NCI-H146 treated with DMSO at 0.1 percent for 48 hours (cell line): Measurements from ENCODE around the gene TAS1R2.
"Not testable (repeated sequence)": the region's sequence is repeated elsewhere in the genome, so short reads cannot be mapped to it uniquely, and the experiment has no call there.

Experiments used
- DNase-seq: peaks from one replicate; lab custom pipeline; 2025; ENCODE audit not compliant: unreplicated experiment; lab: John Stamatoyannopoulos, UW

The TAS1R2 gene

GRCh38 chr1:18859560-18859959 lies at the start of gene TAS1R2:
Gene TAS1R2 (minus strand): TSS chr1:18859660. CDS start chr1:18859660, 0 bp downstream.
- DNase-seq: no peak

DNA sequence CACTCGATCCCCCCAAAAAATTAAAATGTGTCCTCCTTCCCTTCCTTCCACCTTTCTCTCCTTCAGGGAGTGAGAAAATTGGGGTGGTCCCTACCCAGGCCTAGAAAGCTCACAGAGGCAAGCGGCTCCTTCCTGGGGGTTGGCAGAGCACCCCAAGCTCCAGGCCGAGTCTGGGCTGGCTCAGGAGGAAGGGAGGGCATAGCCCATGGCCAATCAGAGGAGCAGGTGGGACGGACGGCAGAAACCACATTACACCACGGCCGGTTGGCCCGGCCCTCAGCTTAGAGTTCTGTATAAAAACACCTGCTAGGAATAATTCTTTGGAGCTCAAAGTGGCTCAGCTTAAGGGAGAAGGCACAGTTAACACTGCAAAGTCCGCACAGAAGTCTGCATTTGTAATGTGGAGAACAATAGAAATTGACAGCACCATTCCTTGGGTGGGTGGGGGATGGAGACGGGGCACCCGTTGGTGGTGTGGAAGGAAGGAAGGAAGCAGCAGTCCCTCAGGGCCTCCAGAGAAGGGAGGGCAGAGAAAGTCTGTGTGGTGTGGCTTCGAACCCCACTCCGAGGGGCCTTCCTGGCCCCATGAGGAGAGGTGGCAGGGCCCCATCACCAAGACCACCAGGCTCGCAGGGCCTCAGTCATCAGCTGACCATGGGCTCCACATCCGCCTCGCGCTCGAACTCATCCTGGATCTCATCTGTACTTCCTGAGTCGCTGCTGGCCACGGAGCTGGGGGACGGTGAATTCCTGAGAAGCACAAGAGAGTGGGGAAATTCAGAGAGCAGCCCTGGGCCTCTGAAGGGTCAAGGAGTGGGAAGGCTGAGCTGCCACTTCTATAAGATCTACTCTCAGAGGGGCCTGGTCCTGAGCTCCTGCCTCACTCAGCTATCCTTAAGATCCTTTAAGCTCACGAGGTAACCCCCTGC lies 48.7 kb upstream of the TAS1R2 start:
- no peak for DNase-seq

GRCh38 chr1:18907021-18907916 lies 47.8 kb upstream of the TAS1R2 start:
- DNase-seq: no peak

- no peak for DNase-seq
These were observed 43.9 kb upstream of the TAS1R2 start for GRCh38 chr1:18903291-18903756.

GRCh38 chr1:18902523-18903290 lies 43.2 kb upstream of the TAS1R2 start, which contains the start of gene ALDH4A1:
Gene ALDH4A1 (minus strand): TSS chr1:18902555. CDS start chr1:18902523, 32 bp downstream.
- DNase-seq: peak; percentile 70

DNA sequence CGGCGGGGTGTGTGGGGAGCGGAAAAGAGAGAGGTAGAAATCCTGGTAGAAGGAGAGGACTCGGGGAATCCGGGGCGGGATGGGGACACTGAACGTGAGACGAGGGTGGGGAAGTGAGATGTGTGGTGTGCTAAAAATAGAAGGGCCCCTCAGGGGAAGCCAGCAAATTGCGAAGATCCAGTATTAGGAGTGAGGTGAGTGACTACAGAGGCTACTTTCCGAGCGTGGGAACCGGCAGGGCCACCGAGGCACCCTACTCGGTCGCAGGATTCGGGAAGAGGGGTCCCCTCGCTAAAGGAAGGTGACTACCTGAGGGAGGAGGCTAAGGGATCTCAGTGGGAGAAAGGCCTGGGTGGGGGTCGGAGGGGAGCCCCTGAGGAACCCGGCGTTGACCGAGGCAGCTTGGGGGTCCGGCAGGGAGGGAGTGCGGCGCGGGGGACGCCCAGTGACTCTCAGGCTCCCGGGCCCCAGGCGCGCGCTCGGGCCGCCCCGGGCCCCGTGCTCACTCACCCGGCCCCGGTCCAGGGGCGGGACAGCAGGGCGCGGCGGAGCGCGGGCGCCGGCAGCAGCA lies 42.6 kb upstream of the TAS1R2 start:
- no peak for DNase-seq

- DNase-seq: no peak
These were observed 41.9 kb upstream of the TAS1R2 start for GRCh38 chr1:18901147-18901951.

DNA sequence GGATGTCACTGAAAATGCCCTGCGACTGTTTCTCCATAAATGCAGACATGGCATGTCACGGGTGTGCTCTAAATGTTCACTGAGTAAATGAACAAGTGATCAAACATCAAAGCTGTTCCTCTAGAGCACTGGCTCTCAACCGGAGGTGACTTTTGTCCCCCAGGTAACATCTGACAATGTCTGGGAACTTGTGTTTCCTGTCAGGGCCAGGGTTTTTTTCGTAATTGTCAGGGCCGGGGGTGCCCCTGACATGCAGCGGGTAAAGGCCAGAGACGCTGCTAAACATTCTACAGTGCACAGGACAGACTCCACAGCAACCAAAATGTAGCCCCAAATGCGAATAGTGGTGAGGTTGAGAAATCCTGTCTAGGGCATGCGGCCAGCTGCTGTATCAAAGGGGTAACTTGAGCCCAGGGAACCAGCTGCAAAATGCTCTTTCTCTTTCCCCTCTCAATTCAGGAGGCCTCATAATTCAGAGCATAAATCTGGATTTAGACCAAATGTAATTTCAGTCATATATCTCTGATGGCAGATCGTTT lies 40.9 kb upstream of the TAS1R2 start:
- DNase-seq: no peak

GRCh38 chr1:18899363-18900049 lies 40.0 kb upstream of the TAS1R2 start:
- DNase-seq: no peak

- no peak for DNase-seq
These were observed 39.1 kb upstream of the TAS1R2 start for GRCh38 chr1:18898567-18898966.

- no peak for DNase-seq
These were observed 35.9 kb upstream of the TAS1R2 start for GRCh38 chr1:18895317-18895716.

DNA sequence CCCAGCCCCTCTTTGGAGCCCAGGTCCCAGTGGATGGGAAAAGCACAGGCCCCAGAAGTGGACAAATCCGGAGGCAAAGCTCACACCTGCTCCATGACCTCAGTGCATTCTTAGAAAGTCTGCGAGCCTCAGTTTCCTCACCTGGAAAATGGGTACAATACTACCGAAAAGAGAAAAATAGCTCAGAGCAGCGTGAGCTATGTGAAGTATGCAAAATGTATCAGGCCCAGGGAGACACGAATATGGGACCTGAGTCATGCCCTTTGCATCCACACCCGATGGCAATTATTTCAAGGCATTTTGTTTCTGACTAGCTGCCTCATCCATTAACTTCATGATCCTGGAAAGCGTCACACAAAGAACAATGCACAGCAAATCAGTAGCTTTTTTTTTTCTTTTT lies 33.7 kb upstream of the TAS1R2 start:
- DNase-seq: no peak

GRCh38 chr1:18891858-18892257 lies 32.4 kb upstream of the TAS1R2 start:
- not testable (repeated sequence) for DNase-seq

- DNase-seq: no peak
These were observed 31.9 kb upstream of the TAS1R2 start for GRCh38 chr1:18891426-18891780.

DNA sequence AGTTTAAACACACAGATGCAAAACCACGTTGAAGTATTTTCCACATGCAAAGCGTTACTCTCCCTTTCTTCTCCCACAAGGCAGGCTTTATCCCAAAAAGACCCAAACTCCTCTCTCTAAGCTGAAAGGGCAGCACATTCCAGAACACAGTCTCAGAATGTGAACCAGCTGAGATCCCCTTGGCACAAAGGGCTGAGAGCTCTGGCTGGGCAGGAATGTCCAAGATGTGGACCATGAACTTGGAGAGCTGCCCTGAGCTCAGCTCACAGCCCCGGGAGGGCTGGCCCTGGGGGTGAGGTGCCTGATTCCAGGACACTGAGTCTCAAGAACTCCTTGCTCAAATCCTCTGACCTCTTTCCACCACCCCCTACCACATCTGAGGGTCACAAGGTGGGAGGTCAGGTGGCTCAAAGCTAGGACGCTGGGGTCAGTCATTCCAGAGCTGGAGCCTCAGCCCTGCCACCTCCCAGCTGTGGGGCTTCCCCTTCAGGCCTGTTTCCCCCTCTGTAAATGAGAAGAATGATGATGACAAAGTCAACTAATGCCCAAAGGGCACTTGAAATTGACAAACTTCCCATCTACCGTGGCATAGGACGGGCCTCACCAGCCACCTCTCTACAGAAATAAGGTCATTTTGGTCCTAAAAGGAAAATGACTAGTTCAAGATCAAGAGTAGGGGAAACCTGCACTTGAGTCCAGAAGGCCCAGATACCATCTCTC lies 31.4 kb upstream of the TAS1R2 start:
- DNase-seq: no peak

GRCh38 chr1:18886003-18886335 lies 26.5 kb upstream of the TAS1R2 start:
- no peak for DNase-seq

GRCh38 chr1:18885311-18886002 lies 26.0 kb upstream of the TAS1R2 start:
- no peak for DNase-seq

GRCh38 chr1:18884727-18885126 lies 25.3 kb upstream of the TAS1R2 start:
- no peak for DNase-seq
